ENCODE measurements around the gene GOLGA6L1.
"Not testable (repeated sequence)": the region's sequence is repeated elsewhere in the genome, so short reads cannot be mapped to it uniquely, and the experiment has no call there.

The GOLGA6L1 gene

GRCh38 chr15:23136722-23137121 lies at the start of gene GOLGA6L1:
GOLGA6L1 (minus strand) TSS chr15:23136822; CDS start chr15:23136731, 91 bp downstream.
- DNase-seq = not testable (repeated sequence)

- not testable (repeated sequence) for DNase-seq
Measured at GRCh38 chr15:23181201-23181600, 44.6 kb upstream of the GOLGA6L1 start.

- DNase-seq = not testable (repeated sequence)
Measured at GRCh38 chr15:23180547-23180927, 43.9 kb upstream of the GOLGA6L1 start.

GRCh38 chr15:23179768-23180546 lies 43.3 kb upstream of the GOLGA6L1 start:
- DNase-seq = not testable (repeated sequence)

GRCh38 chr15:23176683-23177082 lies 40.1 kb upstream of the GOLGA6L1 start:
- DNase-seq = not testable (repeated sequence)

GRCh38 chr15:23175606-23176005 lies 39.0 kb upstream of the GOLGA6L1 start:
- not testable (repeated sequence) for DNase-seq

GRCh38 chr15:23174609-23175140 lies 38.1 kb upstream of the GOLGA6L1 start:
- not testable (repeated sequence) for DNase-seq

- DNase-seq = not testable (repeated sequence)
Measured at GRCh38 chr15:23132787-23133186, 3.8 kb downstream of the GOLGA6L1 start.

GRCh38 chr15:23118208-23118607 lies 18.4 kb downstream of the GOLGA6L1 start:
- DNase-seq = no peak

- DNase-seq = no peak
Measured at GRCh38 chr15:23095796-23096195, 40.8 kb downstream of the GOLGA6L1 start.

GRCh38 chr15:23083115-23083514 lies 53.5 kb downstream of the GOLGA6L1 start:
- DNase-seq = no peak

- not testable (repeated sequence) for DNase-seq
Measured at GRCh38 chr15:23081996-23082737, 54.5 kb downstream of the GOLGA6L1 start.

GRCh38 chr15:23081271-23081670 lies 55.4 kb downstream of the GOLGA6L1 start:
- no peak for DNase-seq

GRCh38 chr15:23079766-23080165 lies 56.9 kb downstream of the GOLGA6L1 start:
- no peak for DNase-seq

Measured in CD4-positive, alpha-beta T cell treated with Interleukin-6 for 4 hours (primary cell).